Left lobe of liver (tissue), 2 donors: ENCODE results near the gene DAPL1. TPM values are rescaled to one million over a fixed set of nuclear protein-coding genes. Genes with fewer than 3 reads are reported as not detected.
A peak's percentile ranks its signal among the peaks of the same experiment; 100 is the strongest.

Source experiments
- ATAC-seq: fragments of 200-7000 bp; cut with Tn5 transposase; one replicate; pipeline ENCODE4 v1.9.1; 2020; ENCODE audit warnings: mild to moderate bottlenecking, moderate library complexity
- DNase-seq: peaks from one replicate; pipeline ENCODE4 v3.0.0-alpha.2; 2020; ENCODE audit warnings: low spot score
- total RNA-seq: library from RNA; stranded (reverse); gene quantifications from one replicate; pipeline ENCODE4 v1.2.1, GENCODE V29; 2021
- donor health status: DM: no; HTN: no; CAD: no; lungs with moderate emphysema.
- donor health status: DM: no; HTN: yes; CAD: no.

Gene DAPL1
- total RNA-seq: not detected

GRCh38 chr2:158795195-158795924 is at the start of gene DAPL1:
Gene DAPL1, plus strand, starts transcription at chr2:158795317. Its CDS starts 56 bp downstream, at chr2:158795373.
- no peak for DNase-seq
- no peak for ATAC-seq

GRCh38 chr2:158745866-158746382 is 49.2 kb upstream of the DAPL1 start:
- DNase-seq (no peak), ATAC-seq (no peak)

- DNase-seq: no peak
- no peak for ATAC-seq
These were observed 48.6 kb upstream of the DAPL1 start for GRCh38 chr2:158746488-158746887.

GRCh38 chr2:158747281-158747680 is 47.8 kb upstream of the DAPL1 start:
- DNase-seq (no peak), ATAC-seq (no peak)

- ATAC-seq: no peak
- no peak for DNase-seq
These were observed 46.1 kb upstream of the DAPL1 start for GRCh38 chr2:158748926-158749590.

GRCh38 chr2:158750458-158751125 is 44.5 kb upstream of the DAPL1 start:
- ATAC-seq: no peak
- no peak for DNase-seq

GRCh38 chr2:158753641-158754611 is 41.2 kb upstream of the DAPL1 start:
- peak; percentile 55 for DNase-seq
- ATAC-seq: peak; percentile 97

GRCh38 chr2:158755310-158756087 is 39.6 kb upstream of the DAPL1 start:
- DNase-seq (no peak), ATAC-seq (no peak)

- no peak for ATAC-seq
- no peak for DNase-seq
These were observed 38.8 kb upstream of the DAPL1 start for GRCh38 chr2:158756331-158756730.

- ATAC-seq: no peak
- DNase-seq: no peak
These were observed 38.1 kb upstream of the DAPL1 start for GRCh38 chr2:158756976-158757375.

GRCh38 chr2:158760887-158761286 is 34.2 kb upstream of the DAPL1 start:
- DNase-seq: peak; percentile 48
- ATAC-seq: peak; percentile 62

- DNase-seq: no peak
- no peak for ATAC-seq
These were observed 33.5 kb upstream of the DAPL1 start for GRCh38 chr2:158761621-158762020.

- ATAC-seq (no peak), DNase-seq (no peak)
These were observed 32.8 kb upstream of the DAPL1 start for GRCh38 chr2:158762336-158762735.

GRCh38 chr2:158766524-158766923 is 28.6 kb upstream of the DAPL1 start:
- no peak for ATAC-seq
- DNase-seq: no peak

GRCh38 chr2:158772306-158773078 is 22.6 kb upstream of the DAPL1 start:
- DNase-seq: no peak
- no peak for ATAC-seq

- no peak for DNase-seq
- ATAC-seq: no peak
These were observed 22.0 kb upstream of the DAPL1 start for GRCh38 chr2:158773121-158773520.

GRCh38 chr2:158774681-158775080 is 20.4 kb upstream of the DAPL1 start:
- DNase-seq (no peak), ATAC-seq (no peak)

GRCh38 chr2:158775273-158776027 is 19.7 kb upstream of the DAPL1 start:
- ATAC-seq (no peak), DNase-seq (no peak)
